OCI-LY1 (cell line): ENCODE measurements around the gene PCAT6.

ENCODE experiments used
- H2AFZ ChIP-seq: fragments of 200-600 bp; sonication (generic), shearing (Covaris generic); 2 replicates; pipeline ENCODE4 v1.6.0; 2014; ENCODE audit warnings: antibody characterized with exemption, mild to moderate bottlenecking, low read length
- H3F3A ChIP-seq: fragments of 200-600 bp; sonication (generic), shearing (Covaris generic); 2 replicates; pipeline ENCODE4 v1.6.0; 2014; ENCODE audit warnings: mild to moderate bottlenecking, antibody characterized with exemption, low read length, moderate library complexity; ENCODE audit not compliant: insufficient read depth
- H3K27ac ChIP-seq: fragments of 200-600 bp; sonication (generic); 2 replicates; pipeline ENCODE4 v1.5.1; 2014; ENCODE audit warnings: low read length, mixed run types, mild to moderate bottlenecking, low read depth; ENCODE audit not compliant: poor library complexity, severe bottlenecking
- H3K27me3 ChIP-seq: fragments of 200-600 bp; sonication (generic); 2 replicates; pipeline ENCODE4 v1.6.0; 2014; ENCODE audit warnings: antibody characterized with exemption, mild to moderate bottlenecking, low read length, moderate library complexity; ENCODE audit not compliant: insufficient read depth
- H3K36me3 ChIP-seq: fragments of 200-600 bp; sonication (generic); 2 replicates; pipeline ENCODE4 v1.6.1; 2014; ENCODE audit warnings: mild to moderate bottlenecking, antibody characterized with exemption, low read length, moderate library complexity, mixed read lengths; ENCODE audit not compliant: insufficient read depth
- H3K4me1 ChIP-seq: fragments of 200-600 bp; sonication (generic); 2 replicates; pipeline ENCODE4 v1.5.1; 2014; ENCODE audit warnings: mild to moderate bottlenecking, low read length, moderate library complexity; ENCODE audit not compliant: insufficient read depth, severe bottlenecking
- H3K4me2 ChIP-seq: fragments of 200-600 bp; sonication (generic), shearing (Covaris generic); 2 replicates; pipeline ENCODE4 v1.6.1; 2014; ENCODE audit warnings: low read length
- H3K4me3 ChIP-seq: fragments of 200-600 bp; sonication (generic); 2 replicates; pipeline ENCODE4 v1.5.1; 2014; ENCODE audit warnings: low read length, low read depth, mild to moderate bottlenecking, mixed read lengths; ENCODE audit not compliant: poor library complexity, severe bottlenecking
- H3K79me2 ChIP-seq: fragments of 200-600 bp; shearing (Covaris generic); 2 replicates; pipeline ENCODE4 v1.6.1; 2016; ENCODE audit warnings: mixed run types, low read length, mixed read lengths; ENCODE audit not compliant: insufficient read depth
- H3K9ac ChIP-seq: fragments of 200-600 bp; sonication (generic), shearing (Covaris generic); 2 replicates; pipeline ENCODE4 v1.6.1; 2014; ENCODE audit warnings: mild to moderate bottlenecking, low read length, mixed read lengths
- H3K9me2 ChIP-seq: fragments of 200-600 bp; sonication (generic), shearing (Covaris generic); 2 replicates; pipeline ENCODE4 v1.6.1; 2014; ENCODE audit warnings: low read depth, mild to moderate bottlenecking, low read length, mixed read lengths
- H3K9me3 ChIP-seq: fragments of 200-600 bp; shearing (Covaris generic); 2 replicates; pipeline ENCODE4 v1.6.1; 2014; ENCODE audit warnings: low read length, mixed read lengths
- H4K20me1 ChIP-seq: fragments of 200-600 bp; sonication (generic), shearing (Covaris generic); 2 replicates; pipeline ENCODE4 v1.6.0; 2016; ENCODE audit warnings: mild to moderate bottlenecking, low read length; ENCODE audit not compliant: insufficient read depth
- EZH2 ChIP-seq: fragments of 200-600 bp; sonication (generic), shearing (Covaris generic); IDR thresholded peaks from 2 replicates; pipeline ENCODE4 v1.8.0; 2017; ENCODE audit warnings: borderline replicate concordance, mixed run types, mild to moderate bottlenecking, antibody characterized with exemption, low read length, moderate library complexity, mixed read lengths
- TF ChIP-seq, protein P1 (sequence below): fragments of 200-600 bp; sonication (generic), shearing (Covaris generic); IDR thresholded peaks from 2 replicates; pipeline ENCODE4 v1.5.1; 2017; ENCODE audit warnings: mild to moderate bottlenecking, antibody characterized with exemption, low read length, moderate library complexity, mixed read lengths

Gene PCAT6

DNA sequence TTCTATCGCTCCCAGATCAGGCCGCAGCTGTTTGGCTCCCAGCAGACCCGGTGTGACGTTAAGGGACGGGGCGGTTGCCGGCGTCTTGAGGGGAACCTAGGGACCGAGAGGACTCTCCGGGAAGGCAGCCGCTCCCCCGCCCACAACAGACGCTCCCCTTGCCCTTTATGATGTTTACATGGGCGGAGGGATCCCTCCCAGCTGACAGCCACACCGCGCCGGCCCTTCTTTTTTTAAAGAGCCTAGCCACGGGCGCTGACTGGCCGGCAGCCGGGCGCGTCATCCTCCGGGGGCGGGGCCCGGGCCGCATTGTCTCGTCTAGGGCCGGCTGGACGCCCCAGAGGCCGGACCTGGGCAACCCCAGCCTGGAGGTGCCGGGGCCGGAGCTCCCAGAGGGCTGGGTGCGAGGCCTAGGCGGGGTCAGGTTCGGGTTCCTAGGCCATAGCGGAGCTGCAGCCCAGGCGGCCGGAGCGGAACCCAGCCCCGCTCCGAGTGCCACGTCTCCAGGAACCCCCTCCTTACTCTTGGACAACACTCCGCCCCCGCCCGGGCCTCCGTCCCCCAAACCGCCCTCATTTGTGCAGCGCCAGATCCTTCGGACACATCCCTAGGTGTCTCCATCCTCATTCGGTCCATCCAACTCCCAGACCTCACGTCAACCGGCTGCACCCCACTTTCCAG, at the start of gene PCAT6:
Gene PCAT6, plus strand, starts transcription at position 340 of the 681 bp plus-strand sequence.
- TF ChIP-seq EZH2, result no peak
- TF ChIP-seq, protein P1, sequence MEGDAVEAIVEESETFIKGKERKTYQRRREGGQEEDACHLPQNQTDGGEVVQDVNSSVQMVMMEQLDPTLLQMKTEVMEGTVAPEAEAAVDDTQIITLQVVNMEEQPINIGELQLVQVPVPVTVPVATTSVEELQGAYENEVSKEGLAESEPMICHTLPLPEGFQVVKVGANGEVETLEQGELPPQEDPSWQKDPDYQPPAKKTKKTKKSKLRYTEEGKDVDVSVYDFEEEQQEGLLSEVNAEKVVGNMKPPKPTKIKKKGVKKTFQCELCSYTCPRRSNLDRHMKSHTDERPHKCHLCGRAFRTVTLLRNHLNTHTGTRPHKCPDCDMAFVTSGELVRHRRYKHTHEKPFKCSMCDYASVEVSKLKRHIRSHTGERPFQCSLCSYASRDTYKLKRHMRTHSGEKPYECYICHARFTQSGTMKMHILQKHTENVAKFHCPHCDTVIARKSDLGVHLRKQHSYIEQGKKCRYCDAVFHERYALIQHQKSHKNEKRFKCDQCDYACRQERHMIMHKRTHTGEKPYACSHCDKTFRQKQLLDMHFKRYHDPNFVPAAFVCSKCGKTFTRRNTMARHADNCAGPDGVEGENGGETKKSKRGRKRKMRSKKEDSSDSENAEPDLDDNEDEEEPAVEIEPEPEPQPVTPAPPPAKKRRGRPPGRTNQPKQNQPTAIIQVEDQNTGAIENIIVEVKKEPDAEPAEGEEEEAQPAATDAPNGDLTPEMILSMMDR, result no peak
- Histone ChIP-seq H3K4me2 (peak within 1 kb of the TSS; percentile 78), H3K4me3 (peak within 1 kb of the TSS; percentile 59), H3K27me3 (no peaks in the 10 kb centered on the region; the same call in 1 of the 2 replicates), H3F3A (no peaks in the 10 kb centered on the region), H3K9ac (peak within 1 kb of the TSS; percentile 13; the same call in 1 of the 2 replicates), H3K9me2 (no peaks in the 10 kb centered on the region), H3K36me3 (no peaks in the 10 kb centered on the region), H3K27ac (no peak within 1 kb of the TSS), H3K79me2 (no peaks in the 10 kb centered on the region), H2AFZ (peak within 1 kb of the TSS; percentile 67; the same call in 1 of the 2 replicates), H4K20me1 (no peaks in the 10 kb centered on the region), H3K9me3 (no peaks in the 10 kb centered on the region), H3K4me1 (peaks cover 20% of the 10 kb centered on the region)

DNA sequence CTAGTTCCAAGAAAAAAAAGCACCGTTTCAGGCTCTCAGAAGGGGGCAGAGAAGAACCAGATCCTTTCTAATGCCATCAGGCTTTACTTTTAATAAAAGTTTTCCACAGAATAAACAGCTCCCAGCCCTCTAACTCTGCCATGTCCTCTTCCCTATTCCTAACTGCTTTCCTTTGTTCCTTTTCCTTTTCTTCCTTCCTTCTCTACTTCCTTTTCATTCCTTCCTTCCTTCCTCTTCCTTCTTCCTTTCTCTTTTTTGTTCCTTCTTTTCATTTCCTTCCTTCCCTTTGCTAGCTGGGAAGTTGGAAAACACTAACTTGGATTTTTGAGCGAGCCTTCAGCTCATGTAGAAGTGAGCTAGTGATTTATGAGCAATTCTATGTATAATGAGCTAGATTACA, 48.7 kb upstream of the PCAT6 start:
- no peaks in the 10 kb centered on the region for H3F3A ChIP-seq
- H3K4me3 ChIP-seq, result no peak overlapping the region
- no peaks in the 10 kb centered on the region for H4K20me1 ChIP-seq
- no peaks in the 10 kb centered on the region for H3K9me3 ChIP-seq
- H3K27ac ChIP-seq, result no peak overlapping the region
- no peak for TF ChIP-seq EZH2
- TF ChIP-seq, protein P1, result no peak
- H3K4me1 ChIP-seq, result no peaks in the 10 kb centered on the region
- no peaks in the 10 kb centered on the region for H3K79me2 ChIP-seq
- no peaks in the 10 kb centered on the region for H3K36me3 ChIP-seq
- no peaks in the 10 kb centered on the region for H3K27me3 ChIP-seq
- no peak overlapping the region for H3K4me2 ChIP-seq
- no peak overlapping the region for H2AFZ ChIP-seq
- H3K9me2 ChIP-seq, result no peaks in the 10 kb centered on the region
- no peak overlapping the region for H3K9ac ChIP-seq

DNA sequence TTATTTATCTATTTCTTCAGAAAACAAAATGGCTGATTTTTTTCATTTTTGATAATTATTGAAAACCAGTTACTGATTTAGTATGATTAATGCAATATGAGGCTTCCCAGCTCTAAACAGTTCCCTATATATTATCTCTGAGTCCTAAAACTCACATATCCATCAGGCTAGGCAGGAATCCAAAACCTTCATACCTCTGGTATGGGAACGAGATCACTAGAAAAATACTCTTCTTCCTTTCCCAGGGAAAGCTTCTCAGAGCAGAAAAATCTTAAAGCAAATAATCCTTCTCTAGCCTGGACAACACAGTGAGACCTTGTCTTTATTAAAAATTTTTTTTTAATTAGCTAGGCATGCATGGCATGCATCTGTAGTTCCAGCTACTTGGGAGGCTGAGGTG, 45.0 kb upstream of the PCAT6 start:
- Histone ChIP-seq H3F3A (no peaks in the 10 kb centered on the region), H3K4me3 (no peak overlapping the region), H3K4me2 (no peak overlapping the region), H2AFZ (no peak overlapping the region), H3K9me2 (no peaks in the 10 kb centered on the region), H3K27ac (no peak overlapping the region), H3K9ac (no peak overlapping the region), H3K4me1 (no peaks in the 10 kb centered on the region), H3K9me3 (no peaks in the 10 kb centered on the region), H3K79me2 (no peaks in the 10 kb centered on the region), H3K27me3 (no peaks in the 10 kb centered on the region), H4K20me1 (no peaks in the 10 kb centered on the region), H3K36me3 (no peaks in the 10 kb centered on the region)
- TF ChIP-seq EZH2, result no peak
- TF ChIP-seq, protein P1, result no peak
